Panc1 (cell line): Measurements from ENCODE around the gene NDUFA1. TPM values are rescaled to one million over a fixed set of nuclear protein-coding genes. Genes with fewer than 3 reads are reported as not detected.
"Not testable (repeated sequence)": the region's sequence is repeated elsewhere in the genome, so short reads cannot be mapped to it uniquely, and the experiment has no call there.

Experiments used
- ATAC-seq: fragments of 200-7000 bp; cut with Tn5 transposase; 2 replicates; pipeline ENCODE4 v1.9.1; 2020; ENCODE audit warnings: mild to moderate bottlenecking, moderate library complexity
- BruUV-seq: library from RNA; stranded (reverse); fragments of 400-500 nt; replicated peaks from 2 replicates; lab custom pipeline; 2021; lab: Mats Ljungman, UMichigan
- CTCF ChIA-PET: fragments of 300-600 bp; sonication (Branson Sonifier 250); formaldehyde crosslinking; loops from one replicate; lab custom pipeline; 2022; ENCODE audit warnings: antibody characterized with exemption; lab: Charles Lee
- POLR2A ChIA-PET: fragments of 300-600 bp; sonication (Branson Sonifier 250); formaldehyde crosslinking; loops from one replicate; lab custom pipeline; 2022; ENCODE audit warnings: antibody characterized with exemption; lab: Charles Lee
- DNase-seq: peaks from one replicate; pipeline ENCODE4 v3.0.0-alpha.2; 2010; ENCODE audit warnings: low read depth, low spot score
- H3K27ac ChIP-seq: 2 replicates; pipeline ENCODE4 v1.5.1; 2011; ENCODE audit warnings: mild to moderate bottlenecking, low read length, inconsistent platforms
- H3K27me3 ChIP-seq: fragments of 200-500 bp; sonication (Bioruptor generic); 2 replicates; pipeline ENCODE4 v1.6.0; 2014; ENCODE audit warnings: low read length, inconsistent platforms; ENCODE audit not compliant: control insufficient read depth, insufficient read depth
- H3K36me3 ChIP-seq: fragments of 200-500 bp; sonication (Bioruptor generic); 2 replicates; pipeline ENCODE4 v1.5.1; 2014; ENCODE audit warnings: inconsistent platforms, mild to moderate bottlenecking, low read length, moderate library complexity; ENCODE audit not compliant: control insufficient read depth, insufficient read depth
- H3K4me1 ChIP-seq: 2 replicates; pipeline ENCODE4 v1.5.1; 2011; ENCODE audit warnings: inconsistent platforms, mild to moderate bottlenecking, low read length, moderate library complexity; ENCODE audit not compliant: control insufficient read depth, insufficient read depth
- H3K4me3 ChIP-seq, 2 experiments: 2 replicates each; pipeline ENCODE4 v1.5.1; 2011 to 2012; ENCODE audit warnings: low read depth in 2 of 2, low read length in 2 of 2, mild to moderate bottlenecking in 2 of 2, inconsistent platforms in 1 of 2, moderate library complexity in 1 of 2
- H3K9me3 ChIP-seq: fragments of 200-500 bp; sonication (Bioruptor generic); 2 replicates; pipeline ENCODE4 v1.5.1; 2014; ENCODE audit warnings: low read depth, mild to moderate bottlenecking, inconsistent platforms, low read length, moderate library complexity; ENCODE audit not compliant: control insufficient read depth, insufficient read depth
- CTCF ChIP-seq: fragments of 450-650 bp; IDR thresholded peaks from 2 replicates; pipeline ENCODE4 v1.5.1; 2017; ENCODE audit warnings: mild to moderate bottlenecking
- SIN3A ChIP-seq: IDR thresholded peaks from 2 replicates; pipeline ENCODE4 v1.6.1; 2012; ENCODE audit warnings: low read depth, mild to moderate bottlenecking, low read length, moderate library complexity, borderline replicate concordance; ENCODE audit not compliant: insufficient read depth
- TCF7L2 ChIP-seq: IDR thresholded peaks from 2 replicates; pipeline ENCODE4 v1.6.1; 2011; ENCODE audit warnings: mild to moderate bottlenecking, low read depth, low read length, inconsistent platforms
- in situ Hi-C: cut with HindIII; loops from 2 replicates; pipeline ENCODE4 v1.10.0; 2016; ENCODE audit warnings: low sequenced_read_pairs, low pct_unique_long_range_greater_than_20kb
- intact Hi-C: fragments of 100-400 bp; cut with micrococcal nuclease; formaldehyde crosslinking; loops from one replicate; pipeline ENCODE4 v1.10.0; 2022; ENCODE audit not compliant: unreplicated experiment
- total RNA-seq: library from RNA; stranded (reverse); gene quantifications from one replicate; pipeline ENCODE4 v1.2.1, GENCODE V29; 2021; ENCODE audit not compliant: unreplicated experiment
- TF ChIP-seq, protein P1 (sequence below), 2 experiments: IDR thresholded peaks; 2 replicates each; pipeline ENCODE4 v1.6.1; 2011 to 2012; ENCODE audit warnings: low read depth in 2 of 2, control low read depth in 1 of 2, low read length in 1 of 2, mild to moderate bottlenecking in 1 of 2, moderate library complexity in 1 of 2; ENCODE audit not compliant: insufficient read depth in 1 of 2

The NDUFA1 gene
- total RNA-seq, 1 experiment from 2014 or later: 252 TPM

- ATAC-seq (peak; percentile 97), DNase-seq (no peak)
- TF ChIP-seq TCF7L2 (no peak), SIN3A (0 out of 2 replicates have a peak, but pooled peaks have one; percentile 25), CTCF (peak; percentile 93)
- TF ChIP-seq, protein P1, sequence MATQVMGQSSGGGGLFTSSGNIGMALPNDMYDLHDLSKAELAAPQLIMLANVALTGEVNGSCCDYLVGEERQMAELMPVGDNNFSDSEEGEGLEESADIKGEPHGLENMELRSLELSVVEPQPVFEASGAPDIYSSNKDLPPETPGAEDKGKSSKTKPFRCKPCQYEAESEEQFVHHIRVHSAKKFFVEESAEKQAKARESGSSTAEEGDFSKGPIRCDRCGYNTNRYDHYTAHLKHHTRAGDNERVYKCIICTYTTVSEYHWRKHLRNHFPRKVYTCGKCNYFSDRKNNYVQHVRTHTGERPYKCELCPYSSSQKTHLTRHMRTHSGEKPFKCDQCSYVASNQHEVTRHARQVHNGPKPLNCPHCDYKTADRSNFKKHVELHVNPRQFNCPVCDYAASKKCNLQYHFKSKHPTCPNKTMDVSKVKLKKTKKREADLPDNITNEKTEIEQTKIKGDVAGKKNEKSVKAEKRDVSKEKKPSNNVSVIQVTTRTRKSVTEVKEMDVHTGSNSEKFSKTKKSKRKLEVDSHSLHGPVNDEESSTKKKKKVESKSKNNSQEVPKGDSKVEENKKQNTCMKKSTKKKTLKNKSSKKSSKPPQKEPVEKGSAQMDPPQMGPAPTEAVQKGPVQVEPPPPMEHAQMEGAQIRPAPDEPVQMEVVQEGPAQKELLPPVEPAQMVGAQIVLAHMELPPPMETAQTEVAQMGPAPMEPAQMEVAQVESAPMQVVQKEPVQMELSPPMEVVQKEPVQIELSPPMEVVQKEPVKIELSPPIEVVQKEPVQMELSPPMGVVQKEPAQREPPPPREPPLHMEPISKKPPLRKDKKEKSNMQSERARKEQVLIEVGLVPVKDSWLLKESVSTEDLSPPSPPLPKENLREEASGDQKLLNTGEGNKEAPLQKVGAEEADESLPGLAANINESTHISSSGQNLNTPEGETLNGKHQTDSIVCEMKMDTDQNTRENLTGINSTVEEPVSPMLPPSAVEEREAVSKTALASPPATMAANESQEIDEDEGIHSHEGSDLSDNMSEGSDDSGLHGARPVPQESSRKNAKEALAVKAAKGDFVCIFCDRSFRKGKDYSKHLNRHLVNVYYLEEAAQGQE (IDR thresholded peaks at IDR 0.05; ENCODE audit: insufficient read depth in 1 of 2, low read depth in 2 of 2, low read length in 1 of 2): no peak
- intact Hi-C loops: no loop called here
- POLR2A ChIA-PET: interaction anchor here (0.6 kb wide), 1 partner anchor 9 kb away, joined by 3 read pairs; no protein-coding TSS in a partner anchor
- Histone ChIP-seq H3K27me3 (no peaks in the 10 kb centered on the region), H3K4me1 (peaks cover 10% of the 10 kb centered on the region), H3K4me3 (peak overlapping the region; percentile 59 to 70), H3K9me3 (no peaks in the 10 kb centered on the region), H3K27ac (no peak overlapping the region), H3K36me3 (no peaks in the 10 kb centered on the region)
- no TSS peak for BruUV-seq
- CTCF ChIA-PET: interaction anchor here (0.7 to 1.0 kb wide), 5 partner anchors 8 to 226 kb away, joined by 3 to 7 read pairs (median 3); partner anchors contain the start of genes AKAP14 and RPL39
- in situ Hi-C loops: no loop called here
Observed at GRCh38 chrX:119887721-119888425, 16.2 kb downstream of the NDUFA1 start.

GRCh38 chrX:119890626-119891025 lies 19.0 kb downstream of the NDUFA1 start:
- H3K36me3 ChIP-seq, H3K27ac ChIP-seq, H3K4me1 ChIP-seq, H3K9me3 ChIP-seq, ATAC-seq, H3K4me3 ChIP-seq, POLR2A ChIA-PET, CTCF ChIA-PET, H3K27me3 ChIP-seq, in situ Hi-C loops, BruUV-seq, DNase-seq, intact Hi-C loops: not testable (repeated sequence)

DNA sequence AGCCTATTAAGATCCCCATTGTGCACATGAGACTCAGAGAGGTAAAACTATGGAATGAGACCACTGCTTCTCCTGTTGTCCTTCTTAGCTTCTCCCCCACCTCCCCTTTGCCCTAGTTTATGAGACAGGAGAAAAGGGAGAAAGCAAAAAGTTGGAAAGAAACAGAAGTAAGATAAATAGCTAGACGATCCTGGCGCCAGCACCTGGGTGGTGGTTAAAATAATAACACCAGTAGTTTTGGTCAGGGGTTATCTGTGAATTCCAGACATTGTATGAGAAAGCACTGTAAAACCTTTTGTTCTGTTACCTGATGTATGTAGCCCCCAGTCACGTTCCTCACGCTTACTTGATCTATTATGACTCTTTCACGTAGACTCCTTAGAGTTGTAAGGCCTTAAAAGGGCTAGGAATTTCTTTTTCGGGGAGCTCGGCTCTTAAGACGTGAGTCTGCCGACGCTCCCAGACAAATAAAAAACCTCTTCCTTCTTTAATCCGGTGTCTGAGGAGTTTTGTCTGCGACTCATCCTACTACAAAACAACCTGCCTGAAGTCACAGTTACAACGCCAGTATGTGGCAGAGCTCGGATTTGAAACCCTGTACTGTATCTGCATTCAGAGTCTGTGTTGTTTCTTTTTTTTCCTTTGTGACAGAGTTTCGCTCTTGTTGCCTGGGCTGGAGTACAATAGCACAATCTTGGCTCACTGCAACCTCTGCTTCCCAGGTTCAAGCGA lies 20.5 kb downstream of the NDUFA1 start:
- BruUV-seq, DNase-seq, POLR2A ChIA-PET, H3K4me1 ChIP-seq, H3K27ac ChIP-seq, intact Hi-C loops, H3K27me3 ChIP-seq, in situ Hi-C loops, ATAC-seq, H3K9me3 ChIP-seq, H3K36me3 ChIP-seq, H3K4me3 ChIP-seq: not testable (repeated sequence)
- CTCF ChIA-PET: interaction anchor here (0.7 kb wide), 1 partner anchor 987 kb away, joined by 3 read pairs; no protein-coding TSS in a partner anchor
